HCT116 (cell line): ENCODE measurements around the gene IL22RA1. TPM values are rescaled to one million over a fixed set of nuclear protein-coding genes. Genes with fewer than 3 reads are reported as not detected.

Source experiments
- ATAC-seq: fragments of 200-7000 bp; cut with Tn5 transposase; 2 replicates; pipeline ENCODE4 v1.9.1; 2020; ENCODE audit warnings: mild to moderate bottlenecking, moderate library complexity
- BruUV-seq: library from RNA; stranded (reverse); fragments of 400-500 nt; replicated peaks from 2 replicates; lab custom pipeline; 2021; lab: Mats Ljungman, UMichigan
- CTCF ChIA-PET: fragments of 300-600 bp; sonication (Branson Sonifier 250); formaldehyde crosslinking; loops from one replicate; lab custom pipeline; 2021; ENCODE audit warnings: antibody characterized with exemption; lab: Charles Lee
- POLR2A ChIA-PET: fragments of 300-600, 350-600 bp; sonication (Branson Sonifier 250); formaldehyde crosslinking; loops from one replicate; lab custom pipeline; 2021; ENCODE audit warnings: antibody characterized with exemption; lab: Charles Lee
- RAD21 ChIA-PET, 2 experiments: fragments of 300-600 bp; sonication (Branson Sonifier 250); formaldehyde crosslinking; loops; one replicate each; lab custom pipeline; 2023; ENCODE audit warnings: low total read pairs in 2 of 2; ENCODE audit not compliant: uncharacterized antibody in 2 of 2, unreplicated experiment in 2 of 2, low non-redundant PET in 1 of 2; lab: Charles Lee
- DNase-seq: peaks from one replicate; pipeline ENCODE4 v3.0.0-alpha.2; 2010; ENCODE audit warnings: low read depth, low spot score
- H2AFZ ChIP-seq: fragments of 200-600 bp; shearing (Covaris generic), sonication (generic); 2 replicates; pipeline ENCODE4 v1.6.1; 2017; ENCODE audit warnings: low read depth, mixed run types, mixed read lengths, antibody characterized with exemption, low read length; ENCODE audit not compliant: poor library complexity, severe bottlenecking
- H3K27ac ChIP-seq: 2 replicates; pipeline ENCODE4 v1.5.1; 2012; ENCODE audit warnings: low read depth, low read length
- H3K27me3 ChIP-seq: fragments of 200-600 bp; sonication (generic); 2 replicates; pipeline ENCODE4 v1.6.1; 2016; ENCODE audit warnings: mixed run types, low read length, mixed read lengths; ENCODE audit not compliant: insufficient read depth
- H3K36me3 ChIP-seq, 2 experiments: fragments of 200-500 bp in 1 of 2; fragments of 200-600 bp in 1 of 2; sonication (Bioruptor generic) in 1 of 2; sonication (generic) in 1 of 2; 2 replicates each; pipeline versions ENCODE4 v1.5.1 to v1.6.1; 2014 to 2016; ENCODE audit warnings: low read length in 2 of 2, inconsistent platforms in 1 of 2, mixed read lengths in 1 of 2, mixed run types in 1 of 2; ENCODE audit not compliant: insufficient read depth in 2 of 2, control insufficient read depth in 1 of 2
- H3K4me1 ChIP-seq, 2 experiments: fragments of 200-600 bp in 1 of 2; sonication (generic) in 1 of 2; 2 replicates each; pipeline versions ENCODE4 v1.5.1 to v1.6.1; 2012 to 2017; ENCODE audit warnings: low read length in 2 of 2, inconsistent platforms in 1 of 2, mild to moderate bottlenecking in 1 of 2, mixed read lengths in 1 of 2, mixed run types in 1 of 2, moderate library complexity in 1 of 2; ENCODE audit not compliant: insufficient read depth in 2 of 2, control insufficient read depth in 1 of 2
- H3K4me2 ChIP-seq: fragments of 200-600 bp; sonication (generic); 2 replicates; pipeline ENCODE4 v1.6.1; 2017; ENCODE audit warnings: mixed run types, low read length, mixed read lengths
- H3K4me3 ChIP-seq, 2 experiments: fragments of 200-600 bp in 1 of 2; sonication (generic) in 1 of 2; replicated peaks in 1 of 2; 2 replicates each; pipeline ENCODE4 v1.5.1; 2011 to 2016; ENCODE audit warnings: low read length in 2 of 2, control low read depth in 1 of 2, low read depth in 1 of 2, mild to moderate bottlenecking in 1 of 2, mixed read lengths in 1 of 2, mixed run types in 1 of 2
- H3K79me2 ChIP-seq: fragments of 200-600 bp; sonication (generic); 2 replicates; pipeline ENCODE4 v1.6.1; 2017; ENCODE audit warnings: mild to moderate bottlenecking, mixed run types, low read length, moderate library complexity, mixed read lengths; ENCODE audit not compliant: insufficient read depth
- H3K9ac ChIP-seq: fragments of 200-600 bp; sonication (generic); 2 replicates; pipeline ENCODE4 v1.6.1; 2016; ENCODE audit warnings: low read length, mixed read lengths
- H3K9me2 ChIP-seq: fragments of 200-600 bp; sonication (generic), shearing (Covaris generic); 2 replicates; pipeline ENCODE4 v1.6.1; 2017; ENCODE audit warnings: mixed run types, mild to moderate bottlenecking, moderate library complexity; ENCODE audit not compliant: insufficient read depth
- H3K9me3 ChIP-seq, 2 experiments: fragments of 200-500 bp in 1 of 2; fragments of 200-600 bp in 1 of 2; sonication (Bioruptor generic) in 1 of 2; sonication (generic) in 1 of 2; 2 replicates each; pipeline ENCODE4 v1.6.1; 2014 to 2017; ENCODE audit warnings: low read length in 2 of 2, mixed read lengths in 2 of 2, inconsistent platforms in 1 of 2, low read depth in 1 of 2, mild to moderate bottlenecking in 1 of 2, mixed run types in 1 of 2, moderate library complexity in 1 of 2; ENCODE audit not compliant: control insufficient read depth in 1 of 2, insufficient read depth in 1 of 2
- H4K20me1 ChIP-seq: fragments of 200-600 bp; sonication (generic), shearing (Covaris generic); 2 replicates; pipeline ENCODE4 v1.6.1; 2017; ENCODE audit warnings: mixed run types, mild to moderate bottlenecking, moderate library complexity; ENCODE audit not compliant: insufficient read depth
- CEBPB ChIP-seq: IDR thresholded peaks from 2 replicates; pipeline ENCODE4 v1.6.1; 2012; ENCODE audit warnings: low read depth
- CTCF ChIP-seq, 3 experiments: fragments of 200-600 bp in 1 of 3; sonication (generic) in 1 of 3; IDR thresholded peaks in 2 of 3; conservative IDR thresholded peaks in 1 of 3; 2 replicates each; pipeline ENCODE4 v1.5.1; 2012 to 2017; ENCODE audit warnings: low read depth in 2 of 3, low read length in 2 of 3, antibody characterized with exemption in 1 of 3, borderline replicate concordance in 1 of 3, control low read depth in 1 of 3, mild to moderate bottlenecking in 1 of 3, mixed read lengths in 1 of 3, mixed run types in 1 of 3, moderate library complexity in 1 of 3; ENCODE audit not compliant: insufficient read depth in 1 of 3
- EGR1 ChIP-seq: IDR thresholded peaks from 2 replicates; pipeline ENCODE4 v1.6.1; 2012; ENCODE audit warnings: low read depth
- EZH2 ChIP-seq: fragments of 200-600 bp; sonication (generic); IDR thresholded peaks from 2 replicates; pipeline ENCODE4 v1.6.1; 2017; ENCODE audit warnings: antibody characterized with exemption, mixed run types
- EZH2phosphoT487 ChIP-seq: fragments of 200-600 bp; IDR thresholded peaks from 2 replicates; pipeline ENCODE4 v1.6.1; 2018; ENCODE audit warnings: antibody characterized with exemption, borderline replicate concordance
- FOSL1 ChIP-seq: IDR thresholded peaks from 2 replicates; pipeline ENCODE4 v1.6.1; 2012; ENCODE audit warnings: low read depth
- POLR2A ChIP-seq: IDR thresholded peaks from 2 replicates; pipeline ENCODE4 v1.7.0; 2011; ENCODE audit warnings: borderline replicate concordance; ENCODE audit not compliant: insufficient read depth, insufficient read length; ENCODE audit errors: extremely low read depth
- SIN3A ChIP-seq: IDR thresholded peaks from 2 replicates; pipeline ENCODE4 v1.6.1; 2012; ENCODE audit warnings: low read depth
- SRF ChIP-seq: IDR thresholded peaks from 2 replicates; pipeline ENCODE4 v1.6.1; 2012; ENCODE audit warnings: low read depth
- YY1 ChIP-seq: IDR thresholded peaks from 2 replicates; pipeline ENCODE4 v1.6.1; 2011; ENCODE audit warnings: low read length, low read depth, moderate library complexity, mild to moderate bottlenecking; ENCODE audit not compliant: insufficient replicate concordance; ENCODE audit errors: extremely low read depth
- ZFX ChIP-seq: fragments of 450-650 bp; IDR thresholded peaks from 2 replicates; pipeline ENCODE4 v1.6.1; 2017
- ZNF274 ChIP-seq: fragments of 200-500 bp; sonication (Bioruptor generic); IDR thresholded peaks from 2 replicates; pipeline ENCODE4 v1.6.1; 2014; ENCODE audit warnings: mild to moderate bottlenecking, low read depth, low read length, inconsistent platforms
- intact Hi-C: fragments of 100-400 bp; cut with micrococcal nuclease; formaldehyde crosslinking; loops from 2 replicates; pipeline ENCODE4 v1.10.0; 2022
- total RNA-seq: library from RNA; stranded (reverse); gene quantifications from one replicate; pipeline ENCODE4 v1.2.1, GENCODE V29; 2021; ENCODE audit not compliant: unreplicated experiment
- TF ChIP-seq, protein P1 (sequence below): IDR thresholded peaks from 2 replicates; pipeline ENCODE4 v1.6.1; 2011; ENCODE audit warnings: mild to moderate bottlenecking, low read length, moderate library complexity; ENCODE audit not compliant: insufficient replicate concordance; ENCODE audit errors: extremely low read depth
- TF ChIP-seq, protein P2 (sequence below): IDR thresholded peaks from 2 replicates; pipeline ENCODE4 v1.6.1; 2012

IL22RA1 gene
- total RNA-seq, 1 experiment from 2014 or later = 2.1 TPM

- TF ChIP-seq ZNF274 (no peak), ZFX (no peak), POLR2A (no peak), FOSL1 (no peak), SRF (no peak), SIN3A (no peak), EZH2phosphoT487 (no peak), CTCF (IDR thresholded peaks at IDR 0.05 in 2 of 3, conservative IDR thresholded peaks at IDR 0.05 in 1 of 3; ENCODE audit: borderline replicate concordance in 1 of 3, insufficient read depth in 1 of 3, low read depth in 2 of 3, low read length in 2 of 3) (no peak), EGR1 (no peak), EZH2 (no peak), CEBPB (no peak), YY1 (no peak)
- TF ChIP-seq, protein P1, sequence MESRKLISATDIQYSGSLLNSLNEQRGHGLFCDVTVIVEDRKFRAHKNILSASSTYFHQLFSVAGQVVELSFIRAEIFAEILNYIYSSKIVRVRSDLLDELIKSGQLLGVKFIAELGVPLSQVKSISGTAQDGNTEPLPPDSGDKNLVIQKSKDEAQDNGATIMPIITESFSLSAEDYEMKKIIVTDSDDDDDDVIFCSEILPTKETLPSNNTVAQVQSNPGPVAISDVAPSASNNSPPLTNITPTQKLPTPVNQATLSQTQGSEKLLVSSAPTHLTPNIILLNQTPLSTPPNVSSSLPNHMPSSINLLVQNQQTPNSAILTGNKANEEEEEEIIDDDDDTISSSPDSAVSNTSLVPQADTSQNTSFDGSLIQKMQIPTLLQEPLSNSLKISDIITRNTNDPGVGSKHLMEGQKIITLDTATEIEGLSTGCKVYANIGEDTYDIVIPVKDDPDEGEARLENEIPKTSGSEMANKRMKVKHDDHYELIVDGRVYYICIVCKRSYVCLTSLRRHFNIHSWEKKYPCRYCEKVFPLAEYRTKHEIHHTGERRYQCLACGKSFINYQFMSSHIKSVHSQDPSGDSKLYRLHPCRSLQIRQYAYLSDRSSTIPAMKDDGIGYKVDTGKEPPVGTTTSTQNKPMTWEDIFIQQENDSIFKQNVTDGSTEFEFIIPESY = no peak
- TF ChIP-seq, protein P2, sequence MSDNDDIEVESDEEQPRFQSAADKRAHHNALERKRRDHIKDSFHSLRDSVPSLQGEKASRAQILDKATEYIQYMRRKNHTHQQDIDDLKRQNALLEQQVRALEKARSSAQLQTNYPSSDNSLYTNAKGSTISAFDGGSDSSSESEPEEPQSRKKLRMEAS = no peak
- H3K9me2 ChIP-seq = no peaks in the 10 kb centered on the region
- no peaks in the 10 kb centered on the region for H3K4me1 ChIP-seq
- H3K36me3 ChIP-seq = no peaks in the 10 kb centered on the region
- no peaks in the 10 kb centered on the region for H3K9me3 ChIP-seq
- H3K27ac ChIP-seq = no peak overlapping the region
- no peaks in the 10 kb centered on the region for H3K79me2 ChIP-seq
- intact Hi-C loops = no loop called here
- ATAC-seq (no peak), DNase-seq (no peak)
- ChIA-PET RAD21 (no interaction called here), CTCF (no interaction called here), POLR2A (no interaction called here)
- H3K27me3 ChIP-seq = no peaks in the 10 kb centered on the region
- H3K4me2 ChIP-seq = no peak overlapping the region
- no peak overlapping the region for H3K9ac ChIP-seq
- H4K20me1 ChIP-seq = no peaks in the 10 kb centered on the region
- no TSS peak for BruUV-seq
- no peak overlapping the region for H3K4me3 ChIP-seq
- H2AFZ ChIP-seq = no peak overlapping the region
These were observed 49.2 kb downstream of the IL22RA1 start for GRCh38 chr1:24093732-24094131.
